ENCODE results near the gene TMEM255B. TPM values are rescaled to one million over a fixed set of nuclear protein-coding genes. Genes with fewer than 3 reads are reported as not detected.
A peak's percentile ranks its signal among the peaks of the same experiment; 100 is the strongest.
"Not testable (repeated sequence)": the region's sequence is repeated elsewhere in the genome, so short reads cannot be mapped to it uniquely, and the experiment has no call there.

TMEM255B gene
- total RNA-seq, 1 experiment from 2014 or later: 0.81 TPM

DNA sequence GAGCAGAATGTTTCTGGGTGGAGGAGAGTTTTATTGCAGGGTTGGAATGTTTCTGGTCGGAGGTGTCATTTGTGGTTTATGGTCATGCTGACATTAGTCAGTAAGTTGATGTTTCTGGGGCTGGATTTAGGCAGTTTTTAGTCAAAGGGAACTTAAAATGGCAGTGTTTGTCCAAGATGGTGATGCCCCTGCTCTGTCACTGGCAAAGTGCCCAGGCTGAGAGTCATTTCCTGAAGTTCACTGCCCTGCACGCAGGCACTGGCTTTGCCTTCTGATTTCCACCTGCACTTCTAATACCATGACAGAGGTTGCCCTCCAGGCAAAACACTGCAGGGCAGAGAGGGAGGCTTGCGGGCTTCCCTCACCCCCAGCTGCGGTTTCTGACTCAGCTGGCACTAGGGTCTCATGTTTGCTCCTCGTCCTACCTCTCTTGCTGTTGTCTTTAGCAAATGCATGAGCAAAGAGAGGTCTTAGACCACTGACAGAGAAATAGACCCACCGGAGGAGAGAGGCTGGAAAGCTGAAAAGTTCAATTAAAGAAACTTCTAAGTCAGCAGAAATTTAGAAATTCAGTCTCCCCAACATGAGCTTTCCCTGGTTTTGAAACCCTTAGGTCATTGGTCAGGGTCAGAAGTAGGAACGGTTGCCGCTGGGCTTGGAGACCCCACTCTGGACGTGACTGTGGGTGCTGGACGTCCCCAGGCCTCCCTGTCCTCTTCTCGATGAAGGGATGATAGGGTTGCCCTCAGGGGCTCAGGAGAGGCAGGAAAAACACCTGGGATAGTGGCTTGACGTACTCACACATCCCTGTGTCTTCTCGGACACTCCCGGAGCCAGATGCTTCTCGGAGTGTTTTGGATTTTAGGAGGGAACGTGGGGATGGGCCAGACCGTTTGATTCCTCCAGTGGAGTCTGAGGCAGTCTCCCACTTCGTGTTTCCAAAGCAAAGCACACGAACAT is 26.3 kb downstream of the TMEM255B start:
- DNase-seq (ENCODE audit: low spot score): peak; percentile 69

DNA sequence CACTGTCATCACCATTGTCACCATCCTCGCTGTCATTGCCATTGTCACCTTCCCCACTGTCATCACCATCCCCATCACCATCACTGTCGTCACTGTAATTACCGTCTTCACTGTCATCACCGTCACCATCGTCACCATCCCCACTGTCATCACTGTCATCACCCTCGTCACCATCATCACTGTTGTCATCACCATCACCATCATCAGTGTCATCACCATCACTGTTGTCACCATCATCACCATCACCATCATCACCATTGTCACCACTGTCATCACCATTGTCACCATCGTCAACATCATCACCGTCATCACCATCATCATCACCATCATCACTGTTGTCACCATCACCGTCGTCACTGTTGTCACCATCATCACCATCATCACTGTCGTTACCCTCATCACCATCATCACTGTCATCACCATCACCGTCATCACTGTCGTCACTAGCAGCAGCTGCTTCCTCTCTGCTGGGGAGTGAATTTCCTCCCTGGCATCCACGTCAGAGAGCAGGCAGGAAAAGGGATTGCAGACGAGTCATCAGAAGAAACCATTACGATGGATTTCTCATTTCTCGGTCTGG is 27.3 kb downstream of the TMEM255B start:
- DNase-seq (ENCODE audit: low spot score): no peak

DNA sequence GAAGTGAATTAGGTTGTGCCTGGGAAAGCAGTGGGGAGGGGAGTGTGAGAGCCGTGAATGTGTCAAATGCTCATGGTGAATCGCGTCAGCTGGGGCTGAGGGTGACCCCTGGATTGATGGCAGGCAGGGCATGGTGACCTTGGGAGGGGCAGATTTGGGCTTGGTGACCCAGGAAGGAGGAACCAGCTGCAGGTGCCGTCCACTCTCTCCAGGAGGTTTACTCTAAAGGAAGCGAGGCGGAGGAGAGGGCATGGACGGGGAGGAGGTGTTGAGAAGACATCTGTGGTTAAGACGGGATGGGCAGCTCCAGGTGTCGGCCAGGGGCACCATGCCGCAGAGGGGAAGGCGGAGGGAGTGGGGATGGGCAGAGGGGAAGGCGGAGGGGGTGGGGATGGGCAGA is 28.7 kb downstream of the TMEM255B start:
- no peak for DNase-seq (ENCODE audit: low spot score)

DNA sequence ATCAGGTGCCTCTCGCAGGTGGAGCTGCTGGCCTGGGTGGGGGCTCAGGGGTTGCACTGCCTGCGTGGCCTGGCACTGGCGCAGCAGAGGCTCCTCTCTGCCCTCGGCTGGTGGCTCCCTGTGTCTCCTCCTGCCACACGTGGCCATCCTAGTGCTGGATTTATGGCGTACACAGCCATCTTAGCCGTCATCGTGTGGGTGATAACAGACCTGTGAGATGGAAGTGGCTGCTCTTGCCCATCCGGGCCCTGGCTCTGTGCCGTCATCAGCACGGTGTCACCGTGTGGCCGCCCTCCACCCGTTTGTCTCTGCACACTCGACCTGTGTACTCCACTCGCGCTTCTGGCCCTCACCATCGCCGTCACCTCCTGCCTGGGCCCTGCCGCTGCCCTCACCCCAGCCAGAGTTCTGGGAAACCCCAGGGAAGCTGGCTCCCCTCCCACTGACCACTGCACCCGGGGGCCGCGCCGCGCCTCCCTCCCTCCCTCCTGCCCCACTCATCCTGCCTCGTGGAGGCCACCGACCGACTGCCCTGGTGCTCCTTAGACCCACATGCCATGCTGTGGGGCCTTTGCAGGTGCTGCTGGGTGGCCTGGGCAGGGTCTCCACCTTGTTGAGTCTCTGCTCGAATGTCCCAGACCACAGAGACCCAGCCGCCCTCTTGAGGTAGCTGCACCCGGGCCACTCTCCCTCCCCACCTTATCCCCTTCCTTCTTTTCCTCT is 29.5 kb downstream of the TMEM255B start:
- DNase-seq (ENCODE audit: low spot score): no peak

DNA sequence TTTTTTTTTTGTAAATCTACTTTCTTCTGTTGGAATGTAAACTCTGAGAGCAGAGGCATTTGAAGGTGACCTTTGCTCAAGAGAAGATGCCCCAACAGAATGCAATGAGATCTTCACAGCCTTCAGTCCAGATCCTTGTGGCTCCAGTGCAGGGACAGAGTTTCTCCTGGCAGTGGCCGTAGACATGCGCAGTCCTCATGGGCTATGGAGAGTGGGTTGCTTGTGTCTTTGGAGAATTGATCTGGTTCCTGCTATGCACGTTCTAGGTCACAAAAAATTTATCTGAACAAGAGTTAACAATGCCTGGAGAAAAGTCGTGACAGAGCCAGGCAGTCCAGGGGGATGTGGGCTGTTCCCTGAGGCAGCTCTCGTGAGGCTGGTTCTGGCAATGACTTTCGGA is 30.1 kb downstream of the TMEM255B start:
- DNase-seq (ENCODE audit: low spot score): no peak

DNA sequence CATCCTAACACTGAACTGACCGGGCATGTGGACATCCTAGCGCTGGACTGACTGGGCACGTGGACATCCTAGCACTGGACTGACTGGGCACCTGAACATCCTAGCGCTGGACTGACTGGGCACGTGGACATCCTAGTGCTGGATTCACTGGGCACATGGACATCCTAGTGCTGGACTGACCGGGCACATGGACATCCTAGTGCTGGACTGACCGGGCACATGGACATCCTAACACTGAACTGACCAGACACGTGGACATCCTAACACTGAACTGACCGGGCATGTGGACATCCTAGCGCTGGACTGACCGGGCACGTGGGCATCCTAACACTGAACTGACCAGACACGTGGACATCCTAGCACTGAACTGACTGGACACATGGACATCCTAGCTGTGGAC is 30.9 kb downstream of the TMEM255B start:
- not testable (repeated sequence) for DNase-seq (ENCODE audit: low spot score)

DNA sequence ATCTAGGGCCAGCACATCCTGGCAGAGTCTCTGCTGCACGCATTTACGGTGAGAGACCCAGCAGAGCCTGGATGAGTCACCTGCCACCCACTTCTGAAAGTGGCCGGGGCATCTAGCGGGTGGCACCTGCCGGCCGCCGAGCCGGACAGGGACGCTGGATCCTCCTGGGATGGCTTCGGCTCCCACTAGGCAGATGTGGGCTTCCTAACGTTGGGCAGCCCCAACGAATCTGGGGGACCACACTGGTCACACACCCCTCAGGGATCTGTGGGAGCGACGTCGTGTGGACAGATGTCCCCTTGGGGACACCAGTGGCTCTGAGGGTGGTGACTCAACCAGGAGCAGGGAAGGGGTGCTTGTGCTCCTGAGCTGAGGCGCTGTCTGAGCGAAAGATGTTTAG is 32.2 kb downstream of the TMEM255B start:
- DNase-seq (ENCODE audit: low spot score): no peak

DNA sequence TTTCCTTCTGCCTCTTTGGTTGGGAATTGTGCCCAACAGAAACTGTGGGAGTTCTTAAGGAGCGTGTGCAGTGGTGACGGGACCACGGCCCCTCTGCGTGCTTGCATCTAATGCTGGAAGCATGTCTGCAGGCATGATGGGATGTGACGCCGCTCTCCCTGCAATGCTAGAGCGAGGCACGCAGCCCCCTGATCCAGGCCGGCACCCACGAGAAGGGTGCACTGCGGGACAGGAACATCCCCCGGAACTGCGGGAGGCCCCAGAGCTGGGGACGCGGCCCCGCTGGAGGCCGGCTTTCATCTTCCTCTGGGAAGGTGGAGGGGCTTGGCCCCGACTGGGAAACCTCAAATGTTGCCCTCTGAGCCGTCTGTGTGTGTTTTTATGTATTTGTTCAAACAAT is 32.7 kb downstream of the TMEM255B start:
- DNase-seq (ENCODE audit: low spot score): no peak

DNA sequence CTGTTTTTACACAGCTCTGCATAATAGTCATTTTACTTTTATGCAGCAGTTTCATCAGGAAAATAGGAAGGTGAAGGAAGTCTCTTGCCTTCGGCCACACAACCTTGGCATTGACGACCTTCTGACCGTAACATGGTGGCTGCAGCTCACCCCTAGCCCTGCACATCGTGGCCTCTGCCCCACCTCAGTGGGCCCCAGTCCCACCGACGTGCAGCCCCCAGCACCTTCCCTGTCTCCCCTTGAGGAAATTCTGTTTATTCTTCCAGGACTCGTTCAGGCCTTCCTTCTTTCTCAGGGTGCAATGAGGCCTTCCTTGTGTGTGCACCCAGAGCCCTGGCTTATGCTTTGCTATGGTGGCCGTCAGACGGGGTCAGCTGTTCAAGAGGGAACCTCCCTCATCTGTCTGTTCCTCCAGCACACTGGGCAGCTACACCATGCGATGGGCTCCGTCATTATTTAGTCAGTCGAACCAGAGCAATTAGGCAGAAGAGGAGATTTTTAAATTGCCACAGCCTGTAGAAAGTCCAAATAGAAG is 33.3 kb downstream of the TMEM255B start:
- no peak for DNase-seq (ENCODE audit: low spot score)

DNA sequence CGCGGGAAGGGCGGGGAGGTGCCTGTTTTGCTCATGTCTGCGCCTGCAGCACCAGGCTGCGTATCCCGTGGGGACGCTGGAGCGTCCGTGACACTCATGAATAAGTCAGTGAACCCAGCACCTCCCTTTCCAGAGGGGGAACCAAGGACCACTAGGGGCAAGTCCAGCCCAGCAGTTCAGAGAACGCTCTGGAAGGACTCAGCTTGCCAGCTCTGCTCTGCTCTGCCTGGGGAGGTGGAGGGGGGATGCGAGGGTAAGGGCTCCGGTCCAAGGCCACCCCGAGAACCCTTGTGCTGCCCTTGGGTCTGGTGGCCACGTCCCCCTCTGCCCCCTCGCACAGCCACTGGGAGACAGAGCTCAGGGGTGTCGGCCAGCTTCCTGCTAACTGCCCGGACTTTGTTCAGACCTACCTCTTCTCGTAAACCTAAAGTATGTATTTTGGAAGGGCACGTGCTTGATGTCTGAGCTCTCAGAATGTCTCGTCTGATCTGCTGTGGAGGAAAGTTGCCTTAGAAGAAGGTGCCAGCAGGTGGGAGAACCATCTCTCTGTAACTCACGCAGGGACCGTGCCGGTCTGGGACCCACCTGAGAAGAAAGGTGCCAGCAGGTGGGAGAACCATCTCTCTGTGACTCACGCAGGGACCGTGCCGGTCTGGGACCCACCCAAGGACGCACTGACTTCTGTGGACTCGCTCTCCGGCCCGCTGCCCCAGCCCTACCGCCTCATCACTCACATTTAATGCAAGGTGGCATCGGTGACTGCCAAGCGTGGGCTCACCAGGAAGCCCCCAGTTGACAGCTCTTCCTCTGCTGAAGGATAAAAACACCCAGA is 34.1 kb downstream of the TMEM255B start:
- DNase-seq (ENCODE audit: low spot score): no peak

DNA sequence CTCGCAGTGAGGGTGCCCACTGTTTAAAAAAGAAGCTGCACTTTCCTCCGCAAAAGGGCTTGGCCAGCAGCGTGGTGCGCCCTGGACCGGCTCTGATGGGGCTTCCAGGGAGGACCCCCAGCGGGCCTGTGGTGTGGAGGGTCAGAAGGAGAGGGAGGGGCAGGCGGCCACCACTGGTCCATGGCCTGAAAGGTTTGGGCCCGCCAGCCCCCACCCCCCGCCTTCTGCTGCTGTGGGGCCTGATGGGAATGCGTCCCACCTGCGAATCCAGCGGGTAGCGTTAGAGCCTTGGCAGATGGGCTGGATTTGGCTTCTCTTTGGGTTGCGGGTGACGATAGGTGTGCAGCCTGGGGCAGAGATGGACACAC is 34.7 kb downstream of the TMEM255B start:
- no peak for DNase-seq (ENCODE audit: low spot score)

DNA sequence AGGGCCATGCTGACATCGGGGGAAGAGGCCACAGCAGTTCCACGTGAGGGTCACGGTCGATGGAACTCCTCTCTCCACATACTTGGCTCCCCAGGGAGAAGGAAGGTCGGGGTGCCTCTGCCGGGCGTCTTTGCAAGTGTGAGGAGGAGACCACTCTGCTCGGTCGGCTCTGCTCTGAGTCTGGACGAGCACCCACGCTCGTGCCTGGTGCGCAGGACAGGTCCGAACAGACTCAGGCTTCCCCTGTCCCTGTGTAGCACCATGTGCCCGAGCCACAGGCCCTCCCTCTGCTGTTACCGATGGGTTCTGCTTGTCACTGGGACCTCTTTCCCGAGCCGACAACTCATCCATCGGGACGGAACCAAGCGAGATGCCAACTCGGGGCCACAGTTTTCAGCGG is 35.1 kb downstream of the TMEM255B start:
- DNase-seq (ENCODE audit: low spot score): no peak

DNA sequence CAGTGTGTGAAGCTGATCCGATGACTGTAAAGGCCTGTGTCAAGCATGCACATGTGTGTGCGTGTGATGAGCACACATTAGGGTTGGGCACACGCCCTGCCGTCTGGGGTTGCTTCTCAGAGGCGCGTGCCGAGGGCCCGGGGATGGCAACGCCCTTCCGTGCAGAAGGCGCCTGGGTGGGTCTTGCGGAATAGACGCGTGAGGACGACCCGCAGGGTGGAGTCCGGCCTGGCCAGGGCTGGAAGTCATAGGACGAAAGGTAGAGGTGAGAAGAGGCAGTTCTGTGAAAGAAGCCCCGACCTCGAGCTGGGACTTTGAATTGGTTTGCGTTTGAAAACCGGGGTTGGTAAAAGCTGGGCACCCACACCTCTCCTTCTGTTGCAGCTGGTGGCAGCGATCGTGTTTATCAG is 35.7 kb downstream of the TMEM255B start:
- no peak for DNase-seq (ENCODE audit: low spot score)

DNA sequence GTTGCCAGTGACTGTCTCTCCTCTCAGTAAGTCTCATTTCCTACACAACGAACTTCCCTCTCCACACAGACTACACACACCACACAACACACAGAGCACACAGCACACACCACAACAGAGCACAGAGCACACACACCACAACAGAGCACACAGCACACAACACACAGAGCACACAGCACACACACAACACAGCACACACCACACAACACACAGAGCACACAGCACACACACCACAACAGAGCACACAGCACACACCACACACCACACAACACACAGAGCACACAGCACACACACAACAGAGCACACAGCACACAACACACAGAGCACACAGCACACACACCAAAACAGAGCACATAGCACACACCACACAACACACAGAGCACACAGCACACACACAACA is 36.3 kb downstream of the TMEM255B start:
- DNase-seq (ENCODE audit: low spot score): not testable (repeated sequence)

DNA sequence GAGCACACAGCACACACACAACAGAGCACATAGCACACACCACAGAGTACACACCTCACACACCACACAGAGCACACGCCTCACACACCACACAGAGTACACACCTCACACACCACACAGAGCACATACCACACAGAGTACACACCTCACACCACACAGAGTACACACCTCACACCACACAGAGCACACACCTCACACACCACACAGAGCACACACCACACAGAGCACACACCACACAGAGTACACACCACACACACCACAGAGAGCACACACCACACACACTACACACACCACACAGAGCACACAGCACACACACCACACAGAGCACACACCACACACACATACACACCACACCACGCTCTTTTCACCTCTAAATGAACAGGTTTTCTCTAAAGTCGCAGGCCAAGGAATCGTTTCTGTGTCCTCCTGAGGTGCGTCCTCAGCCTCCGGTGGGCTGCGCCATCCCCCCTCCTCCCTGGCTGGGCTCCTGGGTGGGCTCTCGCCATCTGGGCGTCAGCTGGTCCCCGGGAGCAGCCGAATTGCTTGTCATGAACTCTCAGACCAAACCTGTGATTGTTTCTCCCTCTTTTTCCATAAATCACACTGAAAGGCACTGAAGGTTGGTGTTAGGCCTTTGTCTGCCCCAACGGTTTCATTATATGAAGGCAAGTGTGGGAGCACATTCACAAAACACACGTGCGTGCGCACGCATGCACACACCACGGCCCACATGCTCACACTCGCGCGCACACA is 37.4 kb downstream of the TMEM255B start:
- DNase-seq (ENCODE audit: low spot score): no peak

DNA sequence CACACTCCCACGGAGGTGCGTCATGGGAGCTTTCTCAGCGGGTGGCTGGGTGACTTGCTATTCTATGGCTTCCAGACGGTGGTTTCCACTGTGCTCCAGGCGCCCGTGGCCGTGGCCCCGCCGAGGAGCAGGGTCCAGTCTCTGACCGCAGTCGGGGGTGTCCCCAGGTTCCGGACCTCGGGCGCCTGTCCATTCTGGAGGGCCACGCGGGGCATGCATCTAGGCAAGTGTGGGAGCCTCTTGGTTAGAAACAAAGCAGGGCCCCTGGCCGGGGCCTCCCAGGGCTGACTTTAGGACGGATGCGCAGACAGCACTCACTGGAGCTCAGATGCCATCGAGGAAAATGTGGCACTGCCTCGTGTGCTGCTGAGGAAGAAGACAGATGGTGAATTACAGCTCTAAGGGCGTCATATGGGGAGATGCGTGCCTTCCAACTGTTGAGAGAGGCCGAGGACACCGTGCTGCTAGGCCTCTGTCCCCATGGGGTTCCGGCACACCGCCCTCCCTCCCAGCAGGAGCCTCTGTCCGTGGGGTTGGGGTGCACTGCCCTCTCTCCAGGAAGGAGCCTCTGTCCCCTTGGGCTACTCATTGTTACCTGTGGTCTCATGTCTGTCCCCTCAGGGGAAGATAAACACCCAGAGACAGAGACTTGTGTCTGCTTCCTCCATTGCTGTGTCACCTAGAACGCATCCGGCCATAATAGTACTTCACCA is 38.1 kb downstream of the TMEM255B start:
- no peak for DNase-seq (ENCODE audit: low spot score)

DNA sequence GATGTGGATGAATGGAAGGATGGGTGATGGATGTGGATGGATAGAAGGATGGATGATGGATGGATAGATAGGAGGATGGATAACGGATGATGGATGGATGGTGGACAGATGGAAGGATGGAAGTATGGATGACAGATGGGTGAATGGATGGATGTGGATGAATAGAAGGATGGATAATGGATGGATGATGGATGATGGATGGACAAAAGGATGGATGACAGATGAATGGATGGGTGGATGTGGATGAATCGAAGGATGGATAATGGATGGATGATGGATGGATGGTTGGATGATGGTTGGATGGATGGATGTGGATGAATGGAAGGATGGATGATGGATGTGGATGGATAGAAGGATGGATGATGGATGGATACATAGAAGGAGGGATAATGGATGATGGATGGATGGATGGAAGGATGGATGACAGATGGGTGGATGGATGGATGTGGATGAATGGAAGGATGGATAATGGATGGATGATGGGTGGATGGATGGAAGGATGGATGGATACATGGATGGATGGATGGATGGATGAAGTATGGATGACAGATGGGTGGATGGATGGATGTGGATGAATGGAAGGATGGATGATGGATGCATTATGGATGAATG is 39.3 kb downstream of the TMEM255B start:
- no peak for DNase-seq (ENCODE audit: low spot score)

DNA sequence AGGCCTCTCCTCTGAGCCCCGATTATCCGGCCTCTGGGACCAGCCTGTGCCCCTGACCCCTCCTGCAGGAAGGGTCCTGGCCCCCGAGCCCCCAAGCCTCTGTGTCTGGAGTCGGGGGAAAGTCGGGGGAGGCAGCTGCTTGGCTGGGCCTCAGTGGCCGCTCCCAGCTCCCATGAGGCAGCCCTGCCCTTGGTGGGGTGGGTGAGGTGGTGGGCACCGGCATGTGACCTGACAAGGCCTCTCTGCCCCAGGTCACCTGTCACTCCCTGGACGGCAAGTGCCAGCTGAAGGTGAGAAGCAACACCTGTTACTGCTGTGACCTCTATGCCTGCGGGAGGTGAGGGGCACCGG is 41.5 kb downstream of the TMEM255B start:
- DNase-seq (ENCODE audit: low spot score): no peak

DNA sequence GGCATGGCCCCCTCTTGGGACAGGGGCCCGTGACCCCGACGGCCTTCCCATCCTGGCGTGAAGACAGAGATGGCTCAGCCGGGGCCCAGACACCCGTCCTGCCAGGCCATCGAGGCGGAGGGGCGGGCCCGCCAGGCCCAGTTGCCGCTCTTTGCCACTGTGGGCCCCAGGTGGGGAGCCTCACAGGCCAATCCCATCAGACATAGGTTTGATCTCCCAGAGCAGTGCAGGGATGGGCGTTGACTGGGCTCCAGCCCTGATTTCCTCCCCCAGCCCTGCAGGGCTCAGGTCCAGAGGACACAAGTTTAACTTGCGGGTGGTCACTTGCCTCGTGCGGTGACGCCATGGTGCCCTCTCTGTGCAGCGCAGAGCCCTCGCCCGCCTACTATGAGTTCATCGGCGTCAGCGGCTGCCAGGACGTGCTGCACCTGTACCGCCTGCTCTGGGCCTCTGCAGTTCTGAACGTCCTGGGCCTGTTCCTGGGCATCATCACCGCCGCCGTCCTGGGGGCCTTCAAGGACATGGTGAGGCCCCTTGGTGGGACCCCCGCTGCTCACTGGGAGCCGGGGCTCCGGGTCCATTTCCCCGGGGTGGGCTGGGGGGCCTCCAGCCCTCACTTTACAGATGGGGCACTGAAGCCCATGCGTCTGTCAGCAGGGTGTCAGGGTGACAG is 42.4 kb downstream of the TMEM255B start:
- no peak for DNase-seq (ENCODE audit: low spot score)

Data from HT-29 (cell line).